K562 treated with DMSO at 1 percent for 48 hours (cell line): ENCODE data around the gene WDR45B. TPM values are rescaled to one million over a fixed set of nuclear protein-coding genes. Genes with fewer than 3 reads are reported as not detected.

Experiments used
- total RNA-seq: library from RNA; unstranded; fragments of 300-600 nt; gene quantifications from 2 replicates; pipeline ENCODE4 v1.2.3, GENCODE V29; 2022; ENCODE audit warnings: low replicate concordance; ENCODE audit errors: extremely low read depth

WDR45B gene
- total RNA-seq: not detected in 2 replicates

GRCh38 chr17:82648165-82648668, at the start of gene WDR45B:
TSS of gene WDR45B (minus strand) at chr17:82648444. CDS start at chr17:82648340, 104 bp downstream.

Other genes starting within 250 kb of the WDR45B start
- gene HEXD, start 230.1 kb downstream of the WDR45B start, total RNA-seq: not detected in 2 replicates
- gene OGFOD3, start 229.9 kb downstream of the WDR45B start, total RNA-seq: not detected in 2 replicates
- 472 TPM in 1 of 2 replicates, not detected in the other for gene CYBC1, start 197.7 kb downstream of the WDR45B start, total RNA-seq
- 1,021 TPM in 1 of 2 replicates, not detected in the other for gene NARF, start 189.7 kb downstream of the WDR45B start, total RNA-seq
- gene FOXK2, start 128.7 kb downstream of the WDR45B start, total RNA-seq: not detected in 2 replicates
- gene RAB40B, start 50.3 kb upstream of the WDR45B start, total RNA-seq: not detected in 2 replicates
- gene FN3KRP, start 68.3 kb upstream of the WDR45B start, total RNA-seq: not detected in 2 replicates
- gene FN3K, start 87.2 kb upstream of the WDR45B start, total RNA-seq: not detected in 2 replicates
- 1,354 TPM in 1 of 2 replicates, not detected in the other for gene TBCD, start 103.6 kb upstream of the WDR45B start, total RNA-seq
- not detected in 2 replicates for gene ZNF750, start 191.6 kb upstream of the WDR45B start, total RNA-seq